Ishikawa (cell line): ENCODE results near the gene POLR1H.
A peak's percentile ranks its signal among the peaks of the same experiment; 100 is the strongest.

Source experiments
- CEBPB ChIP-seq: IDR thresholded peaks from 2 replicates; pipeline ENCODE4 v1.6.1; 2012
- CREB1 ChIP-seq: IDR thresholded peaks from 2 replicates; pipeline ENCODE4 v1.6.1; 2012; ENCODE audit warnings: low read depth
- EGR1 ChIP-seq: IDR thresholded peaks from 2 replicates; pipeline ENCODE4 v1.6.1; 2012
- EP300 ChIP-seq: IDR thresholded peaks from 2 replicates; pipeline ENCODE4 v1.6.1; 2012; ENCODE audit warnings: borderline replicate concordance
- FOXM1 ChIP-seq: IDR thresholded peaks from 2 replicates; pipeline ENCODE4 v1.6.1; 2012; ENCODE audit warnings: low read depth, borderline replicate concordance
- NFIC ChIP-seq: IDR thresholded peaks from 2 replicates; pipeline ENCODE4 v1.6.1; 2012
- RAD21 ChIP-seq: IDR thresholded peaks from 2 replicates; pipeline ENCODE4 v1.6.1; 2012; ENCODE audit warnings: low read depth
- TAF1 ChIP-seq: IDR thresholded peaks from 2 replicates; pipeline ENCODE4 v1.6.1; 2012; ENCODE audit warnings: low read depth, mild to moderate bottlenecking
- TCF12 ChIP-seq: IDR thresholded peaks from 2 replicates; pipeline ENCODE4 v1.6.1; 2012; ENCODE audit warnings: low read depth
- TEAD4 ChIP-seq: IDR thresholded peaks from 2 replicates; pipeline ENCODE4 v1.6.1; 2012
- USF1 ChIP-seq: IDR thresholded peaks from 2 replicates; pipeline ENCODE4 v1.6.1; 2012
- YY1 ChIP-seq: IDR thresholded peaks from 2 replicates; pipeline ENCODE4 v1.6.1; 2012; ENCODE audit warnings: low read depth
- ZBTB7A ChIP-seq: IDR thresholded peaks from 2 replicates; pipeline ENCODE4 v1.6.1; 2012; ENCODE audit warnings: low read depth
- TF ChIP-seq, protein P1 (sequence below): IDR thresholded peaks from 2 replicates; pipeline ENCODE4 v1.6.1; 2012; ENCODE audit warnings: low read depth, mild to moderate bottlenecking
- TF ChIP-seq, protein P2 (sequence below): IDR thresholded peaks from 2 replicates; pipeline ENCODE4 v1.6.1; 2012

POLR1H gene

GRCh38 chr6:30075094-30075789 lies 14.2 kb downstream of the POLR1H start, which contains the start of gene RNF39:
TSS of gene RNF39 (minus strand) at chr6:30075769. CDS start at chr6:30075585, 184 bp downstream.
- TF ChIP-seq ZBTB7A (no peak), RAD21 (no peak), TCF12 (no peak), TAF1 (no peak), TEAD4 (no peak), EP300 (no peak)

- TF ChIP-seq CEBPB (peak; percentile 85), ZBTB7A (peak; percentile 95), EGR1 (no peak), NFIC (peak; percentile 67), TCF12 (0 out of 2 replicates have a peak, but pooled peaks have one; percentile 52), TEAD4 (peak; percentile 79), EP300 (peak; percentile 26; the same call in 1 of the 2 replicates), YY1 (no peak), TAF1 (no peak)
- TF ChIP-seq, protein P1, sequence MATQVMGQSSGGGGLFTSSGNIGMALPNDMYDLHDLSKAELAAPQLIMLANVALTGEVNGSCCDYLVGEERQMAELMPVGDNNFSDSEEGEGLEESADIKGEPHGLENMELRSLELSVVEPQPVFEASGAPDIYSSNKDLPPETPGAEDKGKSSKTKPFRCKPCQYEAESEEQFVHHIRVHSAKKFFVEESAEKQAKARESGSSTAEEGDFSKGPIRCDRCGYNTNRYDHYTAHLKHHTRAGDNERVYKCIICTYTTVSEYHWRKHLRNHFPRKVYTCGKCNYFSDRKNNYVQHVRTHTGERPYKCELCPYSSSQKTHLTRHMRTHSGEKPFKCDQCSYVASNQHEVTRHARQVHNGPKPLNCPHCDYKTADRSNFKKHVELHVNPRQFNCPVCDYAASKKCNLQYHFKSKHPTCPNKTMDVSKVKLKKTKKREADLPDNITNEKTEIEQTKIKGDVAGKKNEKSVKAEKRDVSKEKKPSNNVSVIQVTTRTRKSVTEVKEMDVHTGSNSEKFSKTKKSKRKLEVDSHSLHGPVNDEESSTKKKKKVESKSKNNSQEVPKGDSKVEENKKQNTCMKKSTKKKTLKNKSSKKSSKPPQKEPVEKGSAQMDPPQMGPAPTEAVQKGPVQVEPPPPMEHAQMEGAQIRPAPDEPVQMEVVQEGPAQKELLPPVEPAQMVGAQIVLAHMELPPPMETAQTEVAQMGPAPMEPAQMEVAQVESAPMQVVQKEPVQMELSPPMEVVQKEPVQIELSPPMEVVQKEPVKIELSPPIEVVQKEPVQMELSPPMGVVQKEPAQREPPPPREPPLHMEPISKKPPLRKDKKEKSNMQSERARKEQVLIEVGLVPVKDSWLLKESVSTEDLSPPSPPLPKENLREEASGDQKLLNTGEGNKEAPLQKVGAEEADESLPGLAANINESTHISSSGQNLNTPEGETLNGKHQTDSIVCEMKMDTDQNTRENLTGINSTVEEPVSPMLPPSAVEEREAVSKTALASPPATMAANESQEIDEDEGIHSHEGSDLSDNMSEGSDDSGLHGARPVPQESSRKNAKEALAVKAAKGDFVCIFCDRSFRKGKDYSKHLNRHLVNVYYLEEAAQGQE: no peak
- TF ChIP-seq, protein P2, sequence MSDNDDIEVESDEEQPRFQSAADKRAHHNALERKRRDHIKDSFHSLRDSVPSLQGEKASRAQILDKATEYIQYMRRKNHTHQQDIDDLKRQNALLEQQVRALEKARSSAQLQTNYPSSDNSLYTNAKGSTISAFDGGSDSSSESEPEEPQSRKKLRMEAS: peak; percentile 56; the same call in 1 of the 2 replicates
Observed at GRCh38 chr6:30075790-30076732, 15.0 kb downstream of the POLR1H start.

DNA sequence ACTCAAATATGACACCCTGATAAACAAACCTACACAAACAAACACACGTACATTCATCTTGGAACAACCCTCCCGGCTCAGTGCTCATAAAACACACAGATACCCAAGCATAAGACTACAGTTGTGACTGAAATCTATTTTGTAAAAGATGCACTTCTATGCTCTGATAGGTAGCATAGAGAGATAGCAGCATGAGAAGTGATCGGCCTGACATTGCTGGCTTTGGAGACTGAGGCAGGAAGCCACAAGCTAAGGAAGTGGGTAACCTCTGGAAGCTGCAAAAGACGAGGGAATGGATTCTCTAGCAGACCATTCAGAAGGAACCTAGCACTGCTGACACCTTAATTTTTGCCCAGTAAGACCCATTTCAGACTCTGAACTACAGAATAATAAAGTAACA lies 16.2 kb downstream of the POLR1H start:
- TF ChIP-seq EGR1 (no peak), TAF1 (no peak), CEBPB (no peak), EP300 (no peak), YY1 (no peak), FOXM1 (no peak), USF1 (no peak), CREB1 (no peak), NFIC (no peak), RAD21 (no peak)
- TF ChIP-seq, protein P1: no peak

DNA sequence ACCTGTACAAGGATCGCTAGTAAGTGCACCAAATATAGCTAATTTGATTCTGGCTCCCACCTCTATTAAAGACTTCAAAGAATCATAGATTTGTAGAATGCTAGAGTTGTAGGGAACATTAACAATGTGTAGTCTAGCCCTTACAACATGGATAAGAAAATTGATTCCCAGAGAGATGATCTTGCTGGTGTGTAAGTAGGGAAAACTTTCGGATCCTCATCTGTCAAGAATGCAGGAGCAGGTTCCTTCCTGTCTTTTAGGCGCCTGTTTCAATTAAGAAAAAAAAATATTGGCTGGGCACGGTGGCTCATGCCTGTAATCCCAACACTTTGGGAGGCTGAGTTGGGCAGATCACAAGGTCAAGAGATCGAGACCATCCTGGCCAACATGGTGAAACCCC lies 26.8 kb downstream of the POLR1H start:
- TF ChIP-seq CEBPB: no peak
- no peak for TF ChIP-seq CREB1

DNA sequence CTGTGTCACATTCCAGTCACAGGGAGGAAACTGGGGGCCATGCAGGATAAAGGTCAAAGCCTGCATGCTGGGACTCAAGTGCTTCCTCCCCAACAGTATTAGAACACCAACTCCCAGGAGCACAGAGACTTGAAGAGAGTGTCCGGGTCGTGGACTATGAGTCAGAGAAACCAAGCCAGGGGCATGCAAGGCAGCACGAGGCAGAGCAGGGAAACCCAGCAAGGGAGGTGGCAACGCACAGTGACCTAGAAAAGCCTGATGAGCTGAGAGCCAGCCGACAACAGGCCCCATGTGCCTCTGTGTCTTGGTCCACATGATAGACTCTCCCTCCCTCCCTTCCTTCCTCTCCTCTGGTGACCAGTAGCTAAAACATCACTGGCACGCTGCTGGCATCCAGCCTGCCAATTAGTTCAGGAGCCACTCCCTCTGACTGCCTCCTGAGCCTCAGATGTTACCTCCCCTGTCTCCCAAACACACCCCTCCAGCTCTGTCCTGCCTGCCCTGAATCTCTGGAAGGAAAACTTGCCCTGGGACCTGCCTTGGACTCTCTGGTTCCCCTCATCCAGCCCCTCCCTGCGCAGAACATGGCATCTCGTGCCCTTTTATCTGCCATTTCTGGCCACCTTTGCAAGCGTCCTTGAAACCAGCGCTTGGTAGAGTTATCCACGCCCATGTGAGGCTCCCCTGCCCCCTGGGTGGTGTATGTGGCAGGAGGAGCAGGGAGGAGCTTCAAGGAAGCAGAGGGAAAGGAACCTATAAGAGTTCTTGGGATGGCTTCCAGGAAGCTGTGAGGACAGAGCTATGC lies 30.7 kb downstream of the POLR1H start:
- TF ChIP-seq, protein P2: peak; percentile 95
- TF ChIP-seq FOXM1 (no peak), NFIC (peak; percentile 23; the same call in 1 of the 2 replicates), ZBTB7A (no peak)

DNA sequence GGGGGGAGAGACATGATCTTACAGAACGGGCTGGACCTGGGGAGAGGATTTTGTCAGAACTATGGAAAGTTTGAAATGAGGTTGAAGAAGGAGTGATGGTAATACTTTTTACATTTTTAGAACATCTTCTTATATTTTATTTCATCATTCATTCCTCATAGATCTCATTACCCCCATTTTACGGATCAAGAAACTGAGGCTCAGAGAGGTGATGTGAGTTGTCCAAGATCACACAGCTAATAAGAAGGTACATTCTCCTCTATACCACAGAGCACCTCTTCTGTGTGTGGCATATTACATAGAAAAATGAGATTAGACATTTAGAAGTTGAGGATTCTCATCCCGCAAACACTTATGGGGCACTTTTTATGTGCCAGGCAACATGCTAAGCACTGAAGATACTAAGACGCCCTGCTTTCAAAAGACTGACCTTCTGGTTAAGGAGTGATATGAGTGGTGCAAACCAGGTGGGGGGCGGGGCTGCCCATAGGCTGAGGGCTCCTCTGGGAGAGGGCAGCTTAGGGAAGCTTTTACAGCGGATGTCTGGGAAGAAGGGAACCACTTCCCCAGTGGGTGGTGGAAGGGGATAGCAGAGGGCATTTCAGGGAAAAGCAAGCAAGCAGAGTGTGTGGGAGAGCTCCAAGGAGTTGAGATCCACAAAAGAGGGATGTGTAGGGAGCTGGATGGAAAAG lies 31.9 kb downstream of the POLR1H start:
- TF ChIP-seq TAF1 (no peak), TEAD4 (no peak), EGR1 (no peak), EP300 (no peak), FOXM1 (no peak), CEBPB (no peak), YY1 (no peak), RAD21 (no peak), NFIC (no peak), USF1 (no peak), CREB1 (no peak), ZBTB7A (no peak), TCF12 (no peak)
- TF ChIP-seq, protein P2: no peak
- TF ChIP-seq, protein P1: no peak
